ENCODE measurements around the gene IL17A.
"Not testable (repeated sequence)": the region's sequence is repeated elsewhere in the genome, so short reads cannot be mapped to it uniquely, and the experiment has no call there.

Gene IL17A

GRCh38 chr6:52155791-52156576 is 30.2 kb upstream of the IL17A start:
- peak; percentile 64 to 68 for ATAC-seq (replicated peaks)
- peak; percentile 57 for DNase-seq
- H3K4me3 Mint-ChIP-seq, result peak overlapping the region; percentile 53 to 57
- peaks cover 0 to 6% of the 10 kb centered on the region in 2 donors for H3K27me3 Mint-ChIP-seq
- peaks cover 1 to 2% of the 10 kb centered on the region in 2 donors for H3K36me3 Mint-ChIP-seq
- peaks cover 36 to 47% of the 10 kb centered on the region in 2 donors for H3K4me1 Mint-ChIP-seq
- H3K27ac Mint-ChIP-seq, result peak overlapping the region; percentile 97
- H3K9me3 Mint-ChIP-seq, result peaks cover 1 to 4% of the 10 kb centered on the region in 2 donors

DNA sequence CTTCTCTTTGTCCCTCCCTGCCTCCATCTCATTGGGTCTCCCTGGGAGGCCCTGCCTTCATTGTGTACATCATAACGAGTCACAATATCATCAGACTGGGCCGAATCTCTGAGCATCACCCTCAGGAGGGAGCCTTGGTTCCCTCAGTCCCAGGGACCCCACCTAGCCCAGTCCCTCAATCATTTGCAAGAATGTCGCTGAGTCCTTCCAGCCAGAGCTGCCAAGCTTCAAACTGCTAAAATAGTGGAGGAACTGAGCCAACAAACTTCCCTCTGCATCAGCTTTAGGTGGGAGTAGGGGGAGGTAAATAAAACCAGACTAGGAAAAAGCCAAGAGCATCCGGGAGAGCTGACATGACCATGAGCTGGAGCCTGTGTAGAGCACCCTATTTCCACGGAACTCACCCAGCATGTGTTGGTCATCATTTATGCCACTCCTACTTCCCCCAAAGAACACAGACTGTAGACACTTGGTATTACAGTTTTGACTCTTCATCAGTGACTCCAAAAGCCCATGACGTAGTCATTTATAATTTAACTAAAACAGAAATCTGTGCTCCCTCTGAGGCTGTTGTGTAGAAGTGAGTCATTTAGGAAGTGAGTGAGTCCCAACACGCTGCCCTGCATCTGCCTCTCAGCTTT is 28.8 kb upstream of the IL17A start:
- Mint-ChIP-seq H3K27ac (peak overlapping the region; percentile 97), H3K4me1 (peaks cover 41 to 61% of the 10 kb centered on the region in 2 donors), H3K9me3 (peaks cover 7 to 9% of the 10 kb centered on the region in 2 donors), H3K27me3 (no peaks in the 10 kb centered on the region), H3K36me3 (peaks cover 3% of the 10 kb centered on the region in 2 donors), H3K4me3 (peak overlapping the region; percentile 27 to 58)
- DNase-seq (peak; percentile 60), ATAC-seq (replicated peaks) (peak; percentile 80 to 83)

GRCh38 chr6:52160472-52161104 is 25.6 kb upstream of the IL17A start:
- Mint-ChIP-seq H3K27me3 (peaks cover 5 to 7% of the 10 kb centered on the region in 2 donors), H3K27ac (peak overlapping the region; percentile 44), H3K9me3 (peaks cover 7 to 9% of the 10 kb centered on the region in 2 donors), H3K4me1 (peaks cover 29 to 55% of the 10 kb centered on the region in 2 donors), H3K4me3 (no peak overlapping the region), H3K36me3 (peaks cover 3% of the 10 kb centered on the region in 2 donors)
- ATAC-seq (replicated peaks) (no peak), DNase-seq (no peak)

DNA sequence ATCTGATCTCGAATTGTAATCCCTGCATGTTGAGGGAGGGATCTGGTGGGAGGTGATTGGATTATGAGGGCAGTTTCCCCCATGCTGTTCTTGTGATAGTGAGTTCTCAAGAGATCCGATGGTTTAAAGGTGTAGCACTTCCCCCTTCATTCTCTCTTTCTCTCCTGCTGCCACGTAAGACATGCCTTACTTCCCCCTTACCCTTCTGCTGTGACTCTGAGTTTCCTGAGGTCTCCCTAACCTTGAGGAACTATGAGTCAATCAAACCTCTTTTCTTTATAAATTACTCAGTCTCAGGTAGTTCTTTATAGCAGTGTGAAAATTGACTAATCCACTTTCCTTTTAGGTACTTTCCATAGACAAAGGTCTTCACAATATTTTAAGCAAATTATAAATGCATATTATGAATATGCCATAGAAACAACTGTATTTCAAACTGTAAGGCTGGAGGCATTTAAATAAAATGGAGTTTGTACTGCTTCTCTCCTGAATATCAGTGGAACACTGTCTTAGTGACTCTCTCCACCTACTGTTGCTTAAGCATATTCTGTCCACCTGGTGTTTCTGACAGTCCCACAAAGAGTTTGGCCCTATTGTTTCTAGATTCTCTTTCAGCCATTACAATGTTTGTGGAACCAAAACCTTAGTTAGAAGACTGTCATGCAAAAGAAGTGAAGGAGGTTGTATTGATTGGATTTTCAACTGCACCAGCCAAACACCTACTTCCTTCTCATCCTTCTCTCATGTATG is 24.3 kb upstream of the IL17A start:
- peaks cover 7 to 8% of the 10 kb centered on the region in 2 donors for H3K27me3 Mint-ChIP-seq
- H3K27ac Mint-ChIP-seq, result peak overlapping the region; percentile 79
- ATAC-seq (replicated peaks) (peak; percentile 66 to 71), DNase-seq (peak; percentile 23)
- H3K4me3 Mint-ChIP-seq, result no peak overlapping the region
- H3K9me3 Mint-ChIP-seq, result peaks cover 7 to 9% of the 10 kb centered on the region in 2 donors
- peaks cover 3% of the 10 kb centered on the region in 2 donors for H3K36me3 Mint-ChIP-seq
- peaks cover 17 to 42% of the 10 kb centered on the region in 2 donors for H3K4me1 Mint-ChIP-seq

GRCh38 chr6:52162940-52163908 is 23.0 kb upstream of the IL17A start:
- Mint-ChIP-seq H3K27me3 (peaks cover 7 to 14% of the 10 kb centered on the region in 2 donors), H3K27ac (no peak overlapping the region), H3K36me3 (peaks cover 3% of the 10 kb centered on the region in 2 donors), H3K4me1 (peaks cover 5 to 29% of the 10 kb centered on the region in 2 donors), H3K4me3 (no peak overlapping the region), H3K9me3 (peaks cover 7% of the 10 kb centered on the region in 2 donors)
- no peak for DNase-seq
- ATAC-seq (replicated peaks), result peak; percentile 53 to 64

GRCh38 chr6:52164319-52165094 is 21.7 kb upstream of the IL17A start:
- peaks cover 3% of the 10 kb centered on the region in 2 donors for H3K36me3 Mint-ChIP-seq
- H3K4me3 Mint-ChIP-seq, result no peak overlapping the region
- no peak overlapping the region for H3K27ac Mint-ChIP-seq
- peaks cover 13 to 22% of the 10 kb centered on the region in 2 donors for H3K27me3 Mint-ChIP-seq
- H3K4me1 Mint-ChIP-seq, result peaks cover 5 to 29% of the 10 kb centered on the region in 2 donors
- peaks cover 9 to 10% of the 10 kb centered on the region in 2 donors for H3K9me3 Mint-ChIP-seq
- ATAC-seq (replicated peaks) (no peak), DNase-seq (no peak)

DNA sequence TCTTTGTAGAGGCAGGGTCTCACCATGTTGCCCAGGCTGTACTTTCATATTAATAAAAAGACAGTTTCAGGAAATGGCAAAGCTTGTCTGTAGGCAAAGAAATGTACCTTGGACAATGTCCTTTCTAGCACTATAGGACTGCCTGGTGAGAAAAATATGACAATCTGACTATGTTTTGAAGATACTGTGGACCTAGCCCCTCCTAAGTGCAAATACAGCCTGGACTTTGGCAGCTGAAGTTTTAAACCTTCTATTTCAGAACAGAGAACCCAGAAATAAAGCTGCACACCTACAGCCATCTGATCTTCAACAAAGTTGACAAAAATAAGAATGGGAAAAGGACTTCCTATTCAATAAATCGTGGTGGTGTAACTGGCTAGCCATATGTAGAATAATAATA is 18.9 kb upstream of the IL17A start:
- Mint-ChIP-seq H3K4me3 (no peak overlapping the region), H3K4me1 (peaks cover 0 to 14% of the 10 kb centered on the region in 2 donors), H3K9me3 (peaks cover 2 to 3% of the 10 kb centered on the region in 2 donors), H3K27me3 (peaks cover 14 to 37% of the 10 kb centered on the region in 2 donors), H3K36me3 (no peaks in the 10 kb centered on the region), H3K27ac (no peak overlapping the region)
- no peak for ATAC-seq (replicated peaks)
- no peak for DNase-seq

DNA sequence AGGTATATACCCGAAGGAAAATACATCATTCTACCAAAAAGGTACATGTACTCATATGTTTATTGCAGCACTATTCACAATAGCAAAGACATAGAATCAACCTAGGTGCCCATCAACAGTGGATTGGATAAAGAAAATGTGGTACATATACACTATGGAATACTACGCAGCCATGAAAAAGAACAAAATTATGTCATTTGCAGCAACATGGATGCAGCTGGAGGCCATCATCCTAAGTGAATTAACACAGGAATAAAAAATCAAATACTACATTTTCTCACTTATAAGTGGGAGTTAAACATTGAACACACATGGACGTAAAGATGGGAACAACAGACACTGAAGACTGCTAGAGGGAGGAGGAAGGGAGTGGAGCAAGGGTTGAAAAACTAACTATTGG is 17.8 kb upstream of the IL17A start:
- not testable (repeated sequence) for DNase-seq; H3K4me1 Mint-ChIP-seq; ATAC-seq (replicated peaks); H3K27ac Mint-ChIP-seq; H3K9me3 Mint-ChIP-seq; H3K4me3 Mint-ChIP-seq; H3K36me3 Mint-ChIP-seq
- H3K27me3 Mint-ChIP-seq, result peaks cover 14 to 37% of the 10 kb centered on the region in 2 donors

DNA sequence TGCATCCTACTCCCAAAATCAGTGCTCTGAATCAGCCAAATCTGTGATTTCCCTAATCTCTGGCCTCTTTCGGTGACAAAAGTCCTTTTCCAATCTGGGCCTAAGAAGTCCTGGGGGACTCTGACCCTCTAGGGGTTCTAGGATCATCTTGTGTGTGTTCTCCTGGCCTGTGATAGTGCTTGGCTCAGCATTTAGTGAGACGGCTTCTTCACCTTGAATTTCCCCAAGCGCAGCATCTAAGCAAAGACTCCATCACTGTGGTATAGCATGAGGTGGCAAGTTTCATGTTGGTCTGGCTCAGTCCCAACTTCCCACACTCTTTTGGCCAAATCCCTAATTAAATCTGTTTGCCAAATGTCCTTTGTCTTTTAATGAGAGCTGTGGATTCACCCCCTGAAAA is 12.1 kb upstream of the IL17A start:
- Mint-ChIP-seq H3K4me1 (no peaks in the 10 kb centered on the region), H3K36me3 (no peaks in the 10 kb centered on the region), H3K27ac (no peak overlapping the region), H3K27me3 (peaks cover 5 to 19% of the 10 kb centered on the region in 2 donors), H3K9me3 (peaks cover 0 to 2% of the 10 kb centered on the region in 2 donors), H3K4me3 (no peak overlapping the region)
- DNase-seq (no peak), ATAC-seq (replicated peaks) (no peak)

- no peaks in the 10 kb centered on the region for H3K27me3 Mint-ChIP-seq
- H3K4me3 Mint-ChIP-seq, result no peak overlapping the region
- H3K36me3 Mint-ChIP-seq, result no peaks in the 10 kb centered on the region
- no peak overlapping the region for H3K27ac Mint-ChIP-seq
- ATAC-seq (replicated peaks) (no peak), DNase-seq (no peak)
- H3K9me3 Mint-ChIP-seq, result no peaks in the 10 kb centered on the region
- peaks cover 0 to 12% of the 10 kb centered on the region in 2 donors for H3K4me1 Mint-ChIP-seq
Measured at GRCh38 chr6:52176550-52176949, 9.6 kb upstream of the IL17A start.

GRCh38 chr6:52177961-52178360 is 8.2 kb upstream of the IL17A start:
- H3K36me3 Mint-ChIP-seq, result no peaks in the 10 kb centered on the region
- H3K9me3 Mint-ChIP-seq, result no peaks in the 10 kb centered on the region
- H3K4me1 Mint-ChIP-seq, result peaks cover 0 to 12% of the 10 kb centered on the region in 2 donors
- H3K27me3 Mint-ChIP-seq, result no peaks in the 10 kb centered on the region
- no peak overlapping the region for H3K4me3 Mint-ChIP-seq
- DNase-seq, result no peak
- H3K27ac Mint-ChIP-seq, result no peak overlapping the region
- no peak for ATAC-seq (replicated peaks)

- DNase-seq, result no peak
- peaks cover 0 to 12% of the 10 kb centered on the region in 2 donors for H3K4me1 Mint-ChIP-seq
- peaks cover 7 to 8% of the 10 kb centered on the region in 2 donors for H3K27me3 Mint-ChIP-seq
- no peak overlapping the region for H3K4me3 Mint-ChIP-seq
- H3K9me3 Mint-ChIP-seq, result no peaks in the 10 kb centered on the region
- H3K27ac Mint-ChIP-seq, result no peak overlapping the region
- no peaks in the 10 kb centered on the region for H3K36me3 Mint-ChIP-seq
- ATAC-seq (replicated peaks), result peak; percentile 84 to 90
Measured at GRCh38 chr6:52180787-52181558, 5.2 kb upstream of the IL17A start.
